CD4-positive, alpha-beta T cell treated with Interferon gamma for 1 hour (primary cell): ENCODE results near the gene TAS2R50.
"Not testable (repeated sequence)": the region's sequence is repeated elsewhere in the genome, so short reads cannot be mapped to it uniquely, and the experiment has no call there.

ENCODE experiments used
- DNase-seq: peaks from one replicate; pipeline ENCODE4 v3.0.0-alpha.2; 2020

TAS2R50 gene

GRCh38 chr12:10986812-10987211, at the start of gene TAS2R50:
Gene TAS2R50 (minus strand): TSS chr12:10986912. CDS start chr12:10986860, 52 bp downstream.
- DNase-seq = no peak

- DNase-seq = not testable (repeated sequence)
Measured at GRCh38 chr12:11033959-11034358, 47.2 kb upstream of the TAS2R50 start.

- no peak for DNase-seq
Measured at GRCh38 chr12:11031307-11031706, 44.6 kb upstream of the TAS2R50 start, which contains the start of gene TAS2R31. Gene TAS2R31 (minus strand): TSS chr12:11031407. CDS start chr12:11031335, 72 bp downstream.

GRCh38 chr12:11026118-11026517, 39.4 kb upstream of the TAS2R50 start:
- no peak for DNase-seq

GRCh38 chr12:11023387-11023786, 36.7 kb upstream of the TAS2R50 start:
- no peak for DNase-seq

- no peak for DNase-seq
Measured at GRCh38 chr12:11022520-11022919, 35.8 kb upstream of the TAS2R50 start, which contains the start of gene TAS2R19. Gene TAS2R19 (minus strand): TSS chr12:11022620. CDS start chr12:11022571, 49 bp downstream.

- DNase-seq = no peak
Measured at GRCh38 chr12:11016937-11017336, 30.2 kb upstream of the TAS2R50 start.

- no peak for DNase-seq
Measured at GRCh38 chr12:11015775-11016430, 29.2 kb upstream of the TAS2R50 start.

- no peak for DNase-seq
Measured at GRCh38 chr12:11014234-11014633, 27.5 kb upstream of the TAS2R50 start.

GRCh38 chr12:11007608-11008007, 20.9 kb upstream of the TAS2R50 start:
- DNase-seq = no peak

- no peak for DNase-seq
Measured at GRCh38 chr12:10998204-10998603, 11.5 kb upstream of the TAS2R50 start, which contains the start of gene TAS2R20. Gene TAS2R20 (minus strand): TSS chr12:10998304. CDS start chr12:10997875, 429 bp downstream.

GRCh38 chr12:10994307-10994706, 7.6 kb upstream of the TAS2R50 start:
- no peak for DNase-seq

GRCh38 chr12:10989107-10989506, 2.4 kb upstream of the TAS2R50 start:
- DNase-seq = no peak

- DNase-seq = peak; percentile 4
Measured at GRCh38 chr12:10982244-10982643, 4.5 kb downstream of the TAS2R50 start.

GRCh38 chr12:10974965-10975364, 11.7 kb downstream of the TAS2R50 start:
- no peak for DNase-seq

- no peak for DNase-seq
Measured at GRCh38 chr12:10968765-10969456, 17.8 kb downstream of the TAS2R50 start.

- no peak for DNase-seq
Measured at GRCh38 chr12:10967409-10967808, 19.3 kb downstream of the TAS2R50 start.

- no peak for DNase-seq
Measured at GRCh38 chr12:10966314-10966713, 20.4 kb downstream of the TAS2R50 start.

GRCh38 chr12:10965476-10965875, 21.2 kb downstream of the TAS2R50 start:
- DNase-seq = no peak

- DNase-seq = no peak
Measured at GRCh38 chr12:10960211-10960610, 26.5 kb downstream of the TAS2R50 start.

GRCh38 chr12:10959804-10960203, 26.9 kb downstream of the TAS2R50 start:
- no peak for DNase-seq

- no peak for DNase-seq
Measured at GRCh38 chr12:10957741-10958140, 29.0 kb downstream of the TAS2R50 start.

GRCh38 chr12:10956085-10956484, 30.6 kb downstream of the TAS2R50 start:
- DNase-seq = no peak

- no peak for DNase-seq
Measured at GRCh38 chr12:10952645-10953044, 34.1 kb downstream of the TAS2R50 start.
